Suprapubic skin (tissue), 4 donors: ENCODE results near the gene EOLA2.

Source experiments
- EP300 ChIP-seq: sonication (generic); formaldehyde crosslinking; IDR thresholded peaks from one replicate; pipeline ENCODE4 v1.6.1; 2017; ENCODE audit warnings: antibody characterized with exemption
- POLR2A ChIP-seq, 2 donors: fragments of 450-650 bp; IDR thresholded peaks; one replicate each; pipeline ENCODE4 v1.6.1; 2017; ENCODE audit warnings: antibody characterized with exemption in 2 of 2, mild to moderate bottlenecking in 2 of 2, moderate library complexity in 2 of 2
- POLR2AphosphoS5 ChIP-seq, 3 donors: sonication (generic); formaldehyde crosslinking; IDR thresholded peaks; one replicate each; pipeline ENCODE4 v1.6.1; 2017; ENCODE audit warnings: antibody characterized with exemption in 3 of 3
- TF ChIP-seq, protein P1 (sequence below), 2 donors: fragments of 200-600 bp in 1 of 2; fragments of 450-650 bp in 1 of 2; sonication (generic) in 1 of 2; IDR thresholded peaks; one replicate each; pipeline ENCODE4 v1.5.1; 2016 to 2019; ENCODE audit warnings: antibody characterized with exemption in 2 of 2, mild to moderate bottlenecking in 1 of 2, moderate library complexity in 1 of 2

DNA sequence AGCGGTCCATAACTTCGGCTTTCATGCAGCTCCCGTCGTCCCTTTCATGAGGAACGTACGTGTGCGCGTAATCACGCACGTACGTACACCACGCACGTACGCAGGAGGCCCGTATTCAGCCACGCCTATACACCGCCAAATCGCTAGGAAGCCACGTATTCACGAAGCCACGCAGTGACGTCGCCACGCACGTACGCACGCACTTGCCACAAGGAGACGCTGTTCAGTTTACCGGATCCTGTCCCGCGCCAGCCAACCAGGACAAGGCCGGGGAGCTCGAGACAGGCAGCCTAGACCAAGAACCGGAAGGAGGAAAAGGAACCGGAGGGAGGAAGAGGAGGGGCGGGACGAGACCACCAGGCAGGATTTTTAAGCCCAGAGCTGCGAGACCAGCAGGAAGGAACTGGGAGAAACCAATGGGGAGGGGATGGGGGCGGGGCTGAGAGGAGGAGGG lies at the start of gene EOLA2:
- TF ChIP-seq, protein P1, sequence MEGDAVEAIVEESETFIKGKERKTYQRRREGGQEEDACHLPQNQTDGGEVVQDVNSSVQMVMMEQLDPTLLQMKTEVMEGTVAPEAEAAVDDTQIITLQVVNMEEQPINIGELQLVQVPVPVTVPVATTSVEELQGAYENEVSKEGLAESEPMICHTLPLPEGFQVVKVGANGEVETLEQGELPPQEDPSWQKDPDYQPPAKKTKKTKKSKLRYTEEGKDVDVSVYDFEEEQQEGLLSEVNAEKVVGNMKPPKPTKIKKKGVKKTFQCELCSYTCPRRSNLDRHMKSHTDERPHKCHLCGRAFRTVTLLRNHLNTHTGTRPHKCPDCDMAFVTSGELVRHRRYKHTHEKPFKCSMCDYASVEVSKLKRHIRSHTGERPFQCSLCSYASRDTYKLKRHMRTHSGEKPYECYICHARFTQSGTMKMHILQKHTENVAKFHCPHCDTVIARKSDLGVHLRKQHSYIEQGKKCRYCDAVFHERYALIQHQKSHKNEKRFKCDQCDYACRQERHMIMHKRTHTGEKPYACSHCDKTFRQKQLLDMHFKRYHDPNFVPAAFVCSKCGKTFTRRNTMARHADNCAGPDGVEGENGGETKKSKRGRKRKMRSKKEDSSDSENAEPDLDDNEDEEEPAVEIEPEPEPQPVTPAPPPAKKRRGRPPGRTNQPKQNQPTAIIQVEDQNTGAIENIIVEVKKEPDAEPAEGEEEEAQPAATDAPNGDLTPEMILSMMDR (IDR thresholded peaks at IDR 0.05): peak in 1 of 2 donors; percentile 61
- peak in 1 of 2 donors; percentile 44 for TF ChIP-seq POLR2A (IDR thresholded peaks at IDR 0.05)
- TF ChIP-seq POLR2AphosphoS5 (IDR thresholded peaks at IDR 0.05): peak in 2 of 3 donors; percentile 49 to 76
- TF ChIP-seq EP300: peak; percentile 98
